Endothelial cell of umbilical vein (primary cell): ENCODE results near the gene CACHD1. TPM values are rescaled to one million over a fixed set of nuclear protein-coding genes. Genes with fewer than 3 reads are reported as not detected.

Source experiments
- BruUV-seq: library from RNA; stranded (reverse); fragments of 400-500 nt; replicated peaks from 2 replicates; lab custom pipeline; 2021; lab: Mats Ljungman, UMichigan
- CTCF ChIA-PET: fragments of 300-600, 350-600 bp; sonication (Branson Sonifier 250); formaldehyde crosslinking; loops from one replicate; lab custom pipeline; 2021; ENCODE audit warnings: antibody characterized with exemption, inconsistent platforms; lab: Charles Lee
- POLR2A ChIA-PET: fragments of 300-600, 350-600 bp; sonication (Branson Sonifier 250); formaldehyde crosslinking; loops from one replicate; lab custom pipeline; 2021; ENCODE audit warnings: antibody characterized with exemption, inconsistent platforms; lab: Charles Lee
- DNase-seq: peaks from one replicate; pipeline ENCODE4 v3.0.0-alpha.2; 2011; ENCODE audit warnings: low read depth, low spot score
- FAIRE-seq: peaks from 2 replicates; lab custom pipeline; 2011; peaks lifted over from hg19 to GRCh38; lab: Jason Lieb, UNC
- H2AFZ ChIP-seq: 2 replicates; pipeline ENCODE4 v1.6.0; 2012; ENCODE audit warnings: low read depth, low read length, control low read depth, inconsistent platforms
- H3K27ac ChIP-seq: 2 replicates; pipeline ENCODE4 v1.5.1; 2011; ENCODE audit warnings: low read depth, mild to moderate bottlenecking, control low read depth, low read length, moderate library complexity; ENCODE audit not compliant: insufficient read depth
- H3K27me3 ChIP-seq, 2 experiments: 2 replicates each; pipeline versions ENCODE4 v1.6.0 to v1.6.1; 2011; ENCODE audit warnings: low read length in 2 of 2, mixed read lengths in 1 of 2; ENCODE audit not compliant: control insufficient read depth in 2 of 2, insufficient read depth in 2 of 2
- H3K36me3 ChIP-seq, 2 experiments: 2 replicates in 1 of 2; 3 replicates in 1 of 2; pipeline ENCODE4 v1.5.1; 2011; ENCODE audit warnings: low read length in 2 of 2, mild to moderate bottlenecking in 1 of 2, moderate library complexity in 1 of 2; ENCODE audit not compliant: control insufficient read depth in 2 of 2, insufficient read depth in 2 of 2; ENCODE audit errors: extremely low read depth in 1 of 2
- H3K4me1 ChIP-seq: 3 replicates; pipeline ENCODE4 v1.5.1; 2011; ENCODE audit warnings: mild to moderate bottlenecking, low read length; ENCODE audit not compliant: control insufficient read depth, insufficient read depth; ENCODE audit errors: extremely low read depth
- H3K4me2 ChIP-seq: 2 replicates; pipeline ENCODE4 v1.6.1; 2011; ENCODE audit warnings: low read length, control low read depth, mixed read lengths; ENCODE audit not compliant: insufficient read depth
- H3K4me3 ChIP-seq, 3 experiments: fragments of 200-600 bp in 1 of 3; sonication (generic), shearing (Covaris generic) in 1 of 3; replicated peaks in 1 of 3; 2 replicates each; pipeline ENCODE4 v1.5.1; 2011 to 2016; ENCODE audit warnings: control low read depth in 3 of 3, low read length in 3 of 3, mild to moderate bottlenecking in 2 of 3, inconsistent platforms in 1 of 3, low read depth in 1 of 3, moderate library complexity in 1 of 3; ENCODE audit not compliant: insufficient read depth in 1 of 3
- H3K79me2 ChIP-seq: 2 replicates; pipeline ENCODE4 v1.6.0; 2012; ENCODE audit warnings: low read length, inconsistent platforms; ENCODE audit not compliant: control insufficient read depth, insufficient read depth
- H3K9ac ChIP-seq: replicated peaks from 2 replicates; pipeline ENCODE3; 2011; ENCODE audit warnings: low read length, control low read depth; ENCODE audit not compliant: insufficient read depth; ENCODE audit errors: extremely low read depth
- H3K9me1 ChIP-seq: replicated peaks from 3 replicates; pipeline ENCODE4 v1.6.0; 2011; ENCODE audit warnings: mild to moderate bottlenecking, low read length; ENCODE audit not compliant: control insufficient read depth, insufficient read depth; ENCODE audit errors: extremely low read depth
- H3K9me3 ChIP-seq: replicated peaks from 2 replicates; pipeline ENCODE4 v1.5.1; 2012; ENCODE audit warnings: low read length, inconsistent platforms; ENCODE audit not compliant: control insufficient read depth, insufficient read depth
- H4K20me1 ChIP-seq: replicated peaks from 2 replicates; pipeline ENCODE3; 2011; ENCODE audit warnings: mild to moderate bottlenecking, low read length; ENCODE audit not compliant: control insufficient read depth, insufficient read depth; ENCODE audit errors: extremely low read depth
- CTCF ChIP-seq, 2 donors: IDR thresholded peaks; 1 replicate in 1 of 2; 2 replicates in 1 of 2; pipeline ENCODE4 v1.5.1; 2011; ENCODE audit warnings: low read length in 2 of 2, mild to moderate bottlenecking in 2 of 2, moderate library complexity in 2 of 2, control low read depth in 1 of 2, inconsistent platforms in 1 of 2, low read depth in 1 of 2; ENCODE audit not compliant: insufficient read depth in 1 of 2; ENCODE audit errors: extremely low read depth in 1 of 2
- EZH2 ChIP-seq: IDR thresholded peaks from 2 replicates; pipeline ENCODE4 v1.6.1; 2012; ENCODE audit warnings: borderline replicate concordance, low read depth, mild to moderate bottlenecking, moderate library complexity, low read length, inconsistent platforms; ENCODE audit not compliant: severe bottlenecking
- FOS ChIP-seq: IDR thresholded peaks from 2 replicates; pipeline ENCODE4 v1.6.1; 2011; ENCODE audit warnings: mild to moderate bottlenecking, low read length, moderate library complexity, borderline replicate concordance; ENCODE audit not compliant: insufficient read depth
- GATA2 ChIP-seq: IDR thresholded peaks from 2 replicates; pipeline ENCODE4 v1.7.0; 2011; ENCODE audit warnings: low read depth, mild to moderate bottlenecking, moderate library complexity, mixed read lengths, low read length; ENCODE audit not compliant: insufficient read length, insufficient read depth
- JUN ChIP-seq: IDR thresholded peaks from 2 replicates; pipeline ENCODE4 v1.6.1; 2011; ENCODE audit warnings: borderline replicate concordance, low read depth; ENCODE audit not compliant: insufficient read length, insufficient read depth
- MAX ChIP-seq: IDR thresholded peaks from 2 replicates; pipeline ENCODE4 v1.6.1; 2011; ENCODE audit not compliant: insufficient read depth, insufficient read length
- MYC ChIP-seq: IDR thresholded peaks from one replicate; pipeline ENCODE4 v1.6.1; 2011; ENCODE audit warnings: mild to moderate bottlenecking, low read depth, low read length
- POLR2A ChIP-seq: IDR thresholded peaks from 2 replicates; pipeline ENCODE4 v1.6.1; 2012; ENCODE audit warnings: low read depth, mild to moderate bottlenecking, control low read depth, low read length
- POLR2AphosphoS5 ChIP-seq: IDR thresholded peaks from 2 replicates; pipeline ENCODE4 v1.6.1; 2012; ENCODE audit warnings: low read depth, mild to moderate bottlenecking, control low read depth, low read length, moderate library complexity; ENCODE audit not compliant: insufficient read depth
- dilution Hi-C: fragments of 300-500 bp; cut with MboI; formaldehyde crosslinking; loops from one replicate; pipeline ENCODE4 v1.15.0; 2019; ENCODE audit warnings: low sequenced_read_pairs; ENCODE audit not compliant: extremely low pct_ligation_motif_present
- intact Hi-C: fragments of 100-400 bp; cut with micrococcal nuclease; formaldehyde crosslinking; loops from one replicate; pipeline ENCODE4 v1.10.0; 2022
- polyA plus RNA-seq, 4 experiments: library from polyadenylated mRNA; depleted of rRNA in 3 of 4; stranded (reverse) in 3 of 4; unstranded in 1 of 4; fragments of >200 nt; gene quantifications; 2 replicates each; pipeline versions ENCODE4 v1.2.1 to v1.2.3, GENCODE V29; 2011 to 2012; ENCODE audit warnings: missing spikeins in 1 of 4
- total RNA-seq: library from RNA; stranded (reverse); gene quantifications from 2 replicates; pipeline ENCODE4 v1.2.3, GENCODE V29; 2021

The CACHD1 gene
- total and polyA plus RNA-seq, 2 donors (not counting 3 experiments of a cell fraction or from before 2014, with no cell fraction given): 3.6 to 9.3 TPM

- peaks cover 12% of the 10 kb centered on the region for H3K4me1 ChIP-seq
- H2AFZ ChIP-seq: no peak overlapping the region
- no peak overlapping the region for H3K4me3 ChIP-seq
- BruUV-seq: no TSS peak
- TF ChIP-seq JUN (no peak), POLR2AphosphoS5 (no peak), FOS (no peak), MYC (no peak), POLR2A (no peak), GATA2 (no peak), EZH2 (no peak), MAX (no peak), CTCF (IDR thresholded peaks at IDR 0.05; ENCODE audit: extremely low read depth in 1 of 2, insufficient read depth in 1 of 2, low read depth in 1 of 2, low read length in 2 of 2) (no peak)
- H3K9ac ChIP-seq: no peak overlapping the region
- H3K27me3 ChIP-seq: no peaks in the 10 kb centered on the region
- H3K36me3 ChIP-seq: no peaks in the 10 kb centered on the region
- intact Hi-C loops: no loop called here
- POLR2A ChIA-PET: no interaction called here
- H3K27ac ChIP-seq: no peak overlapping the region
- no peaks in the 10 kb centered on the region for H3K9me3 ChIP-seq
- no peaks in the 10 kb centered on the region for H3K9me1 ChIP-seq
- no peaks in the 10 kb centered on the region for H4K20me1 ChIP-seq
- H3K4me2 ChIP-seq: no peak overlapping the region
- H3K79me2 ChIP-seq: no peaks in the 10 kb centered on the region
- dilution Hi-C loops: no loop called here
- CTCF ChIA-PET: interaction anchor here (0.6 to 1.4 kb wide), 2 partner anchors 9 to 1344 kb away, joined by 3 to 5 read pairs; no protein-coding TSS in a partner anchor
- FAIRE-seq: no peak
- DNase-seq: no peak
Measured at GRCh38 chr1:64488862-64489261, 18.9 kb downstream of the CACHD1 start.
